ENCODE measurements around the gene ORMDL3.

DNA sequence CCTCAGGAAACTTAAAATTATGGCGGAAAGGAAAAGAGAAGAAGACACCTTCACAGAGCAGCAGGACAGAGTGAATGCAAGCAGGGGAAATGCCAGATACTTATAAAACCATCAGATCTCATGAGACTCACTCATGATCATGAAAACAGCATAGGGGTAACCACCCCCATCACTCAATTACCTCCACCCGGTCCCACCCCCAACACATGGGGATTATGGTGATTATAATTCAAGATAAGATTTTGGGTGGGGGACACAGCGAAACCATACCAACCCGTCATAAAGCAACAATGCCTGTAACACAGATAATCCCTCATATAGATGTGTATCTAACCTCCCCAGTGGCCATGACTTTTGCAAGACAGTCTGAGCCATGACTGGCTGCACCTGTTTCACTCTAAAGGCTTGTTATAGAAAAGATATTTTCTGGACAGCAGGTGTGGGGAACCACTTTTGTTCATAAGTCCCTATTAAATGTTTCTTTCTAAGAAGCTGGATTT, 28.4 kb upstream of the ORMDL3 start:
- TF ChIP-seq, protein P1, sequence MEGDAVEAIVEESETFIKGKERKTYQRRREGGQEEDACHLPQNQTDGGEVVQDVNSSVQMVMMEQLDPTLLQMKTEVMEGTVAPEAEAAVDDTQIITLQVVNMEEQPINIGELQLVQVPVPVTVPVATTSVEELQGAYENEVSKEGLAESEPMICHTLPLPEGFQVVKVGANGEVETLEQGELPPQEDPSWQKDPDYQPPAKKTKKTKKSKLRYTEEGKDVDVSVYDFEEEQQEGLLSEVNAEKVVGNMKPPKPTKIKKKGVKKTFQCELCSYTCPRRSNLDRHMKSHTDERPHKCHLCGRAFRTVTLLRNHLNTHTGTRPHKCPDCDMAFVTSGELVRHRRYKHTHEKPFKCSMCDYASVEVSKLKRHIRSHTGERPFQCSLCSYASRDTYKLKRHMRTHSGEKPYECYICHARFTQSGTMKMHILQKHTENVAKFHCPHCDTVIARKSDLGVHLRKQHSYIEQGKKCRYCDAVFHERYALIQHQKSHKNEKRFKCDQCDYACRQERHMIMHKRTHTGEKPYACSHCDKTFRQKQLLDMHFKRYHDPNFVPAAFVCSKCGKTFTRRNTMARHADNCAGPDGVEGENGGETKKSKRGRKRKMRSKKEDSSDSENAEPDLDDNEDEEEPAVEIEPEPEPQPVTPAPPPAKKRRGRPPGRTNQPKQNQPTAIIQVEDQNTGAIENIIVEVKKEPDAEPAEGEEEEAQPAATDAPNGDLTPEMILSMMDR (IDR thresholded peaks at IDR 0.05; ENCODE audit: low read depth, low read length), result no peak
- no peak for TF ChIP-seq EZH2phosphoT487 (IDR thresholded peaks at IDR 0.05; ENCODE audit: low read depth)

Measured in OCI-LY3 (cell line).